NCI-H345 (cell line): ENCODE measurements around the gene SLC49A3.
"Not testable (repeated sequence)": the region's sequence is repeated elsewhere in the genome, so short reads cannot be mapped to it uniquely, and the experiment has no call there.

Experiments
- DNase-seq: peaks from one replicate; lab custom pipeline; 2025; lab: John Stamatoyannopoulos, UW

Gene SLC49A3

DNA sequence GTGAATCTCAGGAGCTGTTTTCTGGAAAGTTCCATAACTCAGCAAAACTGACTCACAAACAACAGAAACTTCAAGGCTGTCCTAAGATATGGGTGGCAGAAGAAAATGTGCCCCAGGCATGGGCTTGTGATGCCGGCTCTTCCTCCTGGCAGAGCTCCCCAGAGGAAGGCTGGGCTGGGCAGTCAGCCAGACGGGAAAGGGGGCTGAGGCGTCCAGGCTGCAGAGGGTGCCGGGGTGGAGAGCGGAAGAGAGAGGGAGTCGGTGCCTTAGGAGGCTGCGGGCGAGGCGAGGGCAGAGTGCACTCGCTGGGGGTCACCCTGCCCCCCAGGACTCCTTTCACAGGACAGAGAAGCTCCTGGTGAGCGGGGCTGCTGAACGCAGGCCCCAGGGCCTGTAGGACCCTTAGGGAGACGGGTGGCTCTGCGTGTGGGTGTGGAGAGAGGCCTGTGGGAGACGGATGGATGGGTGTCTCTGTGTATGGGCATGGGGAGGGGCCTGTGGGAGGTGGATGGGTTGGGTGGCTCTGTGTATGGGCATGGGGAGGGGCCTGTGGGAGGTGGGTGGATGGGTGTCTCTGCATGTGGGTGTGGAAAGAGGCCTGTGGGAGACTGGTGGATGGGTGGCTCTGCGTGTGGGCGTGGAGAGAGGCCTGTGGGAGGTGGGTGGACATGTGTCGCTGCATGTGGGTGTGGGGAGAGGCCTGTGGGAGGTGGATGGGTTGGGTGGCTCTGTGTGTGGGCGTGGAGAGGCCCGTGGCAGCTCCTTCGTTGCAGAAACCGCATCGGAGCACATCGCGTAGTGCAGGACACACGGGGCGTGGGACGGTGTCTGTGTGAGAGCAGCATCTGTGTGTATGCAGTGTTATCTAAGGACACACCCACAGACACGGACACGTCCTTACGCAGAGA lies 32.6 kb upstream of the SLC49A3 start:
- no peak for DNase-seq

DNA sequence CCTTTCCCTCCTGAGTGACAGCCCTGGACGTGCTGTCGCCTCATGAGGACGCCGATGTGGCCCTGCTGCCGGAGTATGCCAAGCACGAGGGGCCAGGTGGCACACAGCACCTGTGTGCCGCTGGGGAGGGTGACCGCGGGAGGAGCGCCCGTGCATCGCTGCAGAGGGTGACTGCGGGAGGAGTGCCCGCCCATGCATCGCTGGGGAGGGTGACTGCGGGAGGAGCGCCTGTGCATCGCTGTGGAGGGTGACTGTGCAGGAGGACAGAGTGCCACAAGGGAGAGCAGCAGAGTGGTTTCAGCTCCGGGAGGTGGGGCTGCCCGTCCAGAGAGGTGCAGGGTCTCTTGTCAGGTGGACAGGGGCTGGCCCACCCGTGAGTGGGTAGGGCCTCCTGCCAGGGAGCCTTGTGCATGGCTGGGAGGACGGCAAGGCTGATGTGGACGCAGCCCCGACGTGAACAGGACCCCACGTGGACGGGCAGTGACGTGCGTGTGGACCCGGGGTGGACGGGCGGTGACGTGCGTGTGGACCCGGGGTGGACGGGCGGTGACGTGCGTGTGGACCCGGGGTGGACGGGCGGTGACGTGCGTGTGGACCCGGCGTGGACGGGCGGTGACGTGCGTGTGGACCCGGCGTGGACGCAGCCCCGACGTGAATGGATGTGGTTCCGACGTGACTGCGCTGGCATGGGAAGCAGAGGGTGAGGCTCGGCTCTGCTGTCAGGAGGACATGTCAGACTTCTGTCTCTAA lies 31.3 kb upstream of the SLC49A3 start:
- DNase-seq: no peak

DNA sequence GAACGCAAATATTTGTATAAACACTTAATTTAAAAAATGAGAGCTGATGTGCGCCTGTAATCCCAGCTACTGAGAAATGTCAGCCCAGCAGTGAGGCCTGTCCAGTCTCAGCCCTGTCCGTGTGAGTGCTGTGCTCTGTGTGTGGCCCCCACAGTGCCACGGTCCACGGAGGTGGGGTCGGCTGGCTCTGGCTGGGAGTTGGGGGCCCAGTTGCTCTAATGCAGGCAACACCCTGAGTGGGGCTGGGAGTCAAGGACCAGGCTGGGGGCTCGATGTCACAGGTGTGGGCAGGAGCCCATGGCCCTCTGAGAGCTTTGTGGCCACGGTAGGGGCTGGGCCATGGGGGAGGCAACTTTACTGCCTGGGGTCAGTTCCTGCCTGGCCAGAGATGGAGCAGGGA lies 29.5 kb upstream of the SLC49A3 start:
- DNase-seq: no peak

DNA sequence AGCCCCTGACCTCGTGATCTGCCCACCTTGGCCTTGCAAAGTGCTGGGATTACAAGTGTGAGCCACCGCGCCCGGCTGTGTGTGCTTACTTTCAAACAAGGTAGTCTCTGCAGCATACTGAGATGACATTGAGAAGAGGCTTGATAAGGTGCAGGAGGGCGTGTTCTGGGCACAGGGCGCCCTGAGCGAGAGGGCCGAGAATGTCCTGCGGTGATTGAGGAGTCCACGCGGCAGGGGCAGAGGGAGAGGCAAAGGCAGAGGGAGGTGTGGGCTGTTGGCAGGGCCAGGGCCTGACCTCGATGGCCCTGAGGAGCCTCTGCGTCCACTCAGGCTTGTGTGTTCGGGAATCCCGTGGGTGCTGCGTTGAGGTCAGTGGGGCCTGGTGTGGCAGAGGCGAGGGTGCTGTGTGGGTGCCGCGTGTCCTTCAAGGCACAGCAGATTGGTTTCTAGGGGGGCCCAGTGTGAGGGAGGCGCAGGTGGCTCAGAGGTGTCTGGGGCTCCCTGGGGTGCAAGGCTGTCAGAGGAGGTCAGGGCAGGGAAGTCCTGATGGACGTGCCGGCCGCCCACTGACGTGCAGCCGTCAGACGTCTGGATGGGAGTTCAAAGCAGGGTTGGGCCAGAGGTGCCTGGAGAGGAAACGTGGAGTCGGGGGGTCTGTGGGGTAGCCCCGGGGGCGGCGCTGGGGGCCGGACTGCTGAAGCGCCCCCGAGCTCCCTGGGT lies 28.8 kb upstream of the SLC49A3 start:
- no peak for DNase-seq

DNA sequence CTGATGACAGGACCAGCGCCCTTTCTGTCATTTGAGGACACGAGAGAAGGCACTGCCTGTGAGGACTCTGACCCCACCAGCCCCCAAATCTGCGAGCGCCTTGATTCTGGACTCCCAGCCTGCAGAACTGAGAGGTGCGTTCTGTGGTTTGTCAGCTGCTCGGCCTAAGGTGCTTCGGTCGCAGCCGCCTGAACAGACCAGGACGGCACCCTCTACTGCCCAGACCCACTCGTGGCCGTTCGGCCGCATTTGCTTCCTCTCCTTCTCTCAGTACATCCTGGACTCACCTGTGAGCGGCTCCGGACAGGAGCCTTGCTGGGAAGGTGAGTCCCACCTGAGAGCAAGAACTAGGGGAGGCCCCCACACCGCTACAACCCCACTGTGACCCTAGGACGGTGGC lies 25.1 kb upstream of the SLC49A3 start:
- no peak for DNase-seq

DNA sequence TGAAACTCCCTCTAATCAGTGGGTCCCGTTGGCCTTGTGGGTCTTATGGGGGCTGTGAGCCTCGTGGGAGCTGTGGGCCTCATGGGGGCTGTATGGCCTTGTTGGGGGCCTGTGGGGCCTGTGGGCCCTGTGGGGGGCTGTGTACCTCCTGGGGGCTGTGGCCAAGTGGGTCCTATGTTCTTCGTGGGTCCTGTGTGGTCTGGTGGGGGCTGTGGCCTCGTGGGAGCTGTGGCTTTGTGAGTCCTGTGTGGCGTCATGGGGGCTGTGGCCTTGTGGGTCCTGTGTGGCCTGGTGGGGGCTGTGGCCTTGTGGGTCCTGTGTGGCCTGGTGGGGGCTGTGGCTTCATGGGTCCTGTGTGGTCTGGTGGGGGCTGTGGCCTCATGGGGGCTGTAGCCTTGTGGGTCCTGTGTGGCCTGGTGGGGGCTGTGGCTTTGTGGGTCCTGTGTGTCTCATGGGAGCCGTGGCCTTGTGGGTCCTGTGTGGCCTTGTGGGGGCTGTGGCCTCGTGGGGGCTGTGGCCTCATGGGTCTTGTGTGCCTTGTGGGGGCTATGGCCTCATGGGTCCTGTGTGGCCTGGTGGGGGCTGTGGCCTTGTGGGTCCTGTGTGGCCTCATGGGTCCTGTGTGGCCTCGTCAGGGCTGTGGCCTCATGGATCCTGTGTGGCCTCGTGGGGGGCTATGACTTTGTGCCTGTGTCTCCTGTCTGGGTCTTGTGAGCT lies 24.1 kb upstream of the SLC49A3 start:
- DNase-seq: no peak

DNA sequence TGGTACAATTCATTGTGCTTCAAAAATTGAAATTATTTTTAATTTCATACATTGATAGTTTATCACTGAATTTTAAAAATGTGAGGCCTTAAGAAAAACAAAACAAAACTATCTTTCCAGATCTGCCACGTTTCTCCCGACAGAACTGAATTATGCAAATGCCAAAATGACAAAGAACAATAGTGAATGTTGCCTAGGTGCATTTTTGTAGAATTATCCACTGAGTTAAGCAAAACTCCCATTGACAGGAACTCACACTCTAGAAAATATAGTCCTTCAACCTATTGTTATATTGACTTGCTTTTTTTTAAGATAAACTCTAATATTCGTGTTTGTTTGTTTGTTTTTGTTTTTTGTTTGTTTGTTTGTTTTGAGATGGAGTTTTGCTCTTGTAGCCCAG lies 23.1 kb upstream of the SLC49A3 start:
- no peak for DNase-seq

DNA sequence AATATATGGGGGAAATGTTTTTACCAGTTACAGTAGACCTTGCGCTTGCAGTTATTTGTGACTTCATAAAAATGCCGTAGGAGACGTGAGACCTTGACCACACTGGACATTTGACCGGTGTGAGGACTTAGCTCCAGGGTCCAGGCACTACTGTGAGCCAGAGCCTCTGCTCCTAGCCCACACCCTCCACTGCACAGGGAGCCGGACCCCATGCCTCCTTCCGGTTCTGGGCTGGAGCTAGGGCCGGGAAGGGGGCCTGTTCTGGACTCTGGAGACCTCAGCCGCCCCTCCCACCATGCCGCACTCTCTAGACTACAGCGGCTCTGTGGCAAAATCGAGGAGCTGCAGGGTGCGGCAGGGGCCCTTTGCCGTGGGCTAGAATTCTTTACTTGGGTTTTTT lies 22.0 kb upstream of the SLC49A3 start:
- DNase-seq: no peak

DNA sequence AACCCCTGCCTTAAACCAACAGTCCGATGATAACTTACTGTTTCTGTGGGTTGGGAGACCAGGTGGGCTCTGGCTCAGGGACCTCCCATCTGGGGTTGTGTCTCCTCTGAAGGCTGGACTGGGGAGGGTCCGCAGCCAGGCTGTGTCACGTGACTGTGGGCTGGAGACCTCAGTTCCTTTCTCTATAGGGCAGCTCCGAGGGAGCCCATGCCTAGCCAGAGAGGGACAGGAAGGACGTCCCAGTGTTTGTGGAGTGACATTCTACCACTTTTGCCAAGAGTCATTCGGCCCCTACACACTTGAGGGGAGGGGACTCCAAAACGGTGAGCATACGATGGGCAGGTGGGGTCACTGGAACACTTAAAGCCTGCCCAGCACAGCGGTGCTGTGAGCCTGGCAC lies 21.2 kb upstream of the SLC49A3 start:
- DNase-seq: no peak

DNA sequence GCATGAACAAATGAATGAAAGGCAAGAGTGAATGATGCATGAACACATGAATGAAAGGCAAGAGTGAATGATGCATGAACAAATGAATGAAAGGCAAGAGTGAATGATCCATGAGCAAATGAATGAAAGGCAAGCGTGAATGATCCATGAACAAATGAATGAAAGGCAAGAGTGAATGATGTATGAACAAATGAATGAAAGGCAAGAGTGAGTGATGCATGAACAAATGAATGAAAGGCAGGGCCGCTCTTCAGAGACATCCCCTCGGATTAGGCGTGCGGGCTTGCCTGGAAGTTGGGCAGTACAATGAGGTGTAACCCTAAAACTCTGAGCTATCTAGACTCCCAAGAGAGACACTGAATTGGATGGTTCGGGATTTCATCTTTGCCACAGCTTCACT lies 20.4 kb upstream of the SLC49A3 start:
- DNase-seq: no peak

DNA sequence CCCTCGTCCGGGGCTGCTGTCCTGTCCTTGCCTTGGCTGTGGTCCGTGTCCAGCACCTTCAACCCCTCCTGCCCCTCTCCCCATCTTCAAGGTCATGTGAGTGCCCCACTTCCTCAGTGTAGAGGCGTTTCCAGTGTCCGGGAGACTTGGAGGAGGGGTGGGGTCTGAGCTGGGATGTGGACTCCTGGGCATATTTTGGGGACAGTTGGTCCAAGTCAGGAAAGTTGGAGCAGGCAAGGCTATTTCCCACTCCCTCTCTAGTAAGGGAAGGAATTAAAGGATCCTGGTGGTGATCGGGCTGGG lies 19.6 kb upstream of the SLC49A3 start:
- DNase-seq: no peak

DNA sequence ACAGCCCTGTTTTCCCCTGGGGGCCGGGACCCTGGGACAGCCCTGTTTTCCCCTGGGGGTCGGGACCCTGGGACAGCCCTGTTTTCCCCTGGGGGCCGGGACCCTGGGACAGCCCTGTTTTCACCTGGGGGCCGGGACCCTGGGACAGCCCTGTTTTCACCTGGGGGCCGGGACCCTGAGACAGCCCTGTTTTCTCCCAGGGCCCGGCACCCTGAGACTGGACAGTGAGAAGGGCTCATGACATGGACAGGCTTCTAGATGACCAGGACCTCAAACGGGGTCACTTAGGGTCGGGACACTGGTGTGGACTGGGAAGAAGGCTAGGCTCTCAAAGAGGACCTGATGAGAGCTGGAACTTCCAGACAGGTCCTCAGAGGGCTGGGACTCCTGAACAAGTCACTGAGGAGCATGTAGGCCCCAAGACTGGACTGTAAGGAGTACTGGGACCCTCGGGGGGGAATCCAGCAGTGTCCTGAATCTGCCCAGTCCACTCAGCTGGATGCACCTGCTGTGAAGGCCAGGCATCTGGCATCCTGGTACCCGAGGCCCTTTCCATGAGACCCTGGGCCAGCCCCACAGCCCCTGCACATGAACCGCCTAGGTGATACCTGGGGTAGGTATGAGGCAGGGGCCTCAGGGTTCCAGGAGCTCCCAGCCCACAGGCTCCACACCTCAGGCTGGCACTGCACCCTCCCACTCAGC lies 19.1 kb upstream of the SLC49A3 start:
- no peak for DNase-seq

DNA sequence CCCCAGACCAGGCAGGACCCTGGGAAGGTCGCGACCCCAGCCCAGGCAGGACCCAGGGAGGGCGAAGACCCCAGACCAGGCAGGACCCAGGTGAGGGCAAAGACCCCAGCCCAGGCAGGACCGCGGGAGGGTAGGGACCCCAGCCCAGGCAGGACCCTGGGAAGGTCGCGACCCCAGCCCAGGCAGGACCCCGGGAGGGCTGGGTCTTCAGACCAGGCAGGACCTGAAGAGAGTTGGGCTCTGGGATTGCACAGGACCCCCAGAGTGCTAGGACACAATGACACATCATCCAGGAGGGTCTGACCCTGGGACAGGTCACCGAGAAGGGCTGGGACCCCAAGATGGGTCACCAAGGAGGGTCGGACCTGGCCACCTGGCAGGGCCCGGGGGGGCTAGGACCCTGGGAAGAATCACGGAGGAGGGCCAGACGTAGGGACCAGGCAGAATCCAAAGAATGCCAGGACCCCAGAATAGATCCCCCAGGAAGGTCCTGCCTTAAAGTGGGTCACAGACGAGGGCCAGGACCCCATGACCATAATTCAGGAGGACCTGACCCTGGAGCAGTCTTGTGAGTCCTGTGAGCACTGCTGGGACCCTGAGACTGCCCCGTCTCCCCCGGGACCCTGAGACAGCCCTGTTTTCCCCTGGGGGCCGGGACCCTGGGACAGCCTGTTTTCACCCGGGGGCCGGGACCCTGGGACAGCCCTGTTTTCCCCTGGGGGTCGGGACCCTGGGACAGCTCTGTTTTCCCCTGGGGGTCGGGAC lies 18.1 kb upstream of the SLC49A3 start:
- DNase-seq: no peak

DNA sequence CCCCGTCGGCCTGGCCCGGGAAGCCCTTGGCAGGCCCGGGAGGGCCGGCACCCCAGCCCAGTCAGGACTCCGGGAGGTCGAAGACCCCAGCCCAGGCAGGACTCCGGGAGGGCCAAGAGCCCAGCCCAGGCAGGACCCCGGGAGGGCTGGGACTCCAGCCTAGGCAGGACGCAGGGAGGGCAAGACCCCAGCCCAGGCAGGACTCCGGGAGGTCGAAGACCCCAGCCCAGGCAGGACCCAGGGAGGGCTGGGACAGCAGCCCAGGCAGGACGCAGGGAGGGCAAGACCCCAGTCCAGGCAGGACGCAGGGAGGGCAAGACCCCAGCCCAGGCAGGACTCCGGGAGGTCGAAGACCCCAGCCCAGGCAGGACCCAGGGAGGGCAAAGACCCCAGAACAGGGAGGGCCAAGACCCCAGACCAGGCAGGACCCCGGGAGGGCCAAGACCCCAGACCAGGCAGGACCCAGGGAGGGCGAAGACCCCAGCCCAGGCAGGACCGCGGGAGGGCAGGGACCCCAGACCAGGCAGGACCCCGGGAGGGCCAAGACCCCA lies 17.2 kb upstream of the SLC49A3 start:
- not testable (repeated sequence) for DNase-seq

DNA sequence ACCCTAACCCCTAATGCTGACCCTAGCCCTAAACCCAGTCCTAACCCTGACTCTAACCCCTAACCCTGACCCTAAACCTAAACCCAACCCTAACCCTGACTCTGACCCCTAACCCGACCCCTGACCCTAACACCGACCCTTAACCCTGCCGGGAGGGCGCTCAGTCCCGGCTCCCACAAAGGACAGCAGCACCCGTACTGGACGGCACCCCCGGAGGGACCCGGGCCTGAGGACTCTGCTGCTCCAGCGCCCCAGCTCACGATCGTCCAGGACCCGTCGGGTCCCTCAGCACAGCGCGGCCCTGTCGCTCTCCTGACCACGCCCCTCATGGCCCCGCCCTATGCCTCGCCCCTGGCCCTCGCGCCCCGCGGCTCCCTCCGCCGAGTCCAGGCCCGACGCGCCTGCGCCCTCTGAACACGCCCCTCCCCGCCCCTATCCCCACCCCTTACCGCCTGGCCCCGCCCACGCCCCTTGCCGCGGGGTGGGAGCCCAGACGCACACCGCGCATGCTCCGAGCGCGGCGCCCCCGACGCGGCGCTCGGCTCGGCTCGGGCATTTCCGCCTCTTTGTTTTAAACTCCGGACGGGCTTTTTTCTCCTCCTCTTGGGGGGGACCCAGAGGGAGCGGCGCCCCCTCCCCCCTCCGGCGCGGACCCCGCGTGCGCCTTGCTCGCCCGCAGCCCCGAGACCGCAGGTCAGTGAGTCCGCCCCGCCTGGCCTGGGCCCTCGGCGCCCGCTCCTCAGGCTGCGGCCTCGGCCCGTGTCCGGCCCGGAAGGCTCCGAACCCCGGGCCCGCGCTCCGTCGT lies 16.5 kb upstream of the SLC49A3 start, which contains the start of gene PCGF3:
TSS of gene PCGF3 (plus strand) at position 555 of the 805 bp plus-strand sequence. CDS start 27,849 bp downstream, outside the sequence.
- peak; percentile 91 for DNase-seq

DNA sequence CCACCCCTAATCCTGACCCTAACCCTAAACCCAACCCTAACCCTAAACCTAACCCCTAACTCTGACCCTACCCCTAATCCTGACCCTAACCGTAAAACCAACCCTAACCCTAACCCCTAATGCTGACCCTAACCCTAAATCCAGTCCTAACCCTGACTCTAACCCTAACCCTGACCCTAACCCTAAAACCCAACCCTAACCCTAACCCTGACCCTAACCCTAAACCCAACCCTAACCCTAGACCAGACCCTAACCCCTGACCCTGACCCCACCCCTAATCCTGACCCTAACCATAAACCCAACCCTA lies 16.0 kb upstream of the SLC49A3 start:
- DNase-seq: no peak

DNA sequence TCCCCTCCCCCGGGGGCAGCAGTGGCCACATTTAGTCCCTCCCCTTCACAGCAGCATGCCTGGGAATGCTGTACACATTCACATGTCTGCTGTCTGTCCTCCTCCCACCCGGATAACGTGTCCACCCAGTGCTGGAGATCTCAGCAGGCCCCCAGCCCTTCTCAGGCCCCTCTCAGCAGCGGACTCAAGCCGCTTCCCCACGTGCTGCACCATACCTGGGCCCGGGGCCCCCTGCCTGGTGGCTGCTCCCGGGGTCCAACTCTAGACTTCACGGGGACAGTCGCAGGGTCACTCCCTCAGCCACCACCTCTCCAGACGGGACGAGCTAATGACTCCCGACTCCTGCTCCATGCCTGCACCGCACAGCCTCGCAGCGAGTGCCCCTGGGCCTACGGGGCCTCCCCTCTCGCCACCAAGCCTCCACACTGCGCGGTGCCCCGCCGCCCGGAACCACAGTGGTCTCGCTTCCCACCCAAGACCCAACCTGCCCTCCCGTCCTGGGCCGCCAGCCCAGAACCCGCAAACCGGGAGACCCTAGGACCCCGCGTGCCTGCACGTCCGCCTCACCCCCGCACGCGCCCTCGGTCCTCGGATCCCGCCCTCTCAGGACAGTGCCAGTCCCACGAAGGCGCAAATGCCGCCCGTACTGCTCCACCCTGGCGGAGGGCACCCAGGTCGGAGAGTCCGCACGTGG lies 15.4 kb upstream of the SLC49A3 start:
- DNase-seq: no peak

DNA sequence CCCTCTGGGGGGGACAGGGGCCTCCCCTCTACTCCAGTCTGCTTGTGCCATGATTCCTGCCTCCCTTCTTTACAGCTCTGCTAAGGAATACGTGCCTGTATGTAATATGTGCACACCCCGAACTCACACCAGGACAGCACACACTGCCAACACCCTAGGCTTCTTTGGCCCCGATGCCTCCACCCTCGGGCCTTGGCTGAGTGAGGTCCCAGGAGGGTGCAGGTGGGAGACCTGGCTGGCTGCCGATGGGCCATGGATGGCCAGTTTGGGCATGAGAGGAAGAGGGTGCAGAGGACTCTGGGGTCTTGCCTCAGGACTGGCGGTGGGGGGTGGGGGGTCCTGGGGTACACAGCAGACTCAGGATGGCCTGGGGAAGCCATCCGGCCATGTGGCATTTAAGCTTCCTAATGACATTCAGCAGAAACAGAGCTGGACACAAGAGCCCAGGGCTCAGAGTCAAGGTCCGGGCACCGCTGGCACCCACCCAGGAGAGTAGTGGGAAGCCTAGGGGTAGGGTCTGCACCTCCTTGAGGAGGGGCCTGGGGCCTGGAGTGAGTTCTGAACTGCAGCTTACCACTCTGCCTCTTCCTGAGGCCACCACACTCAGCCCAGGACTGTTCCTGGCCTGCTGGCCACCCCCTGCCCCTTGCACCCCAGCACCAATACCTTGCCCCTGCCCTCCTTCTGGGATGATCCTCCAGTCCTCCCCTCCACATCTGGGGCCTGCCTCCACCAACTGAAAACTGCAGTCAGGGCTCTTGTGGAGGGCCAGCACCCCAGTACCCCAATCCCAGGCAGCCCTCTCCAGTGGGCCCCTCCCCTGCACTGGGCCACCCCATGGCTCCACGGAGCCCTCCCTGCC lies 14.6 kb upstream of the SLC49A3 start:
- DNase-seq: no peak
